GM12878 (cell line): ENCODE measurements around the gene SLC12A4.

Experiments
- CREM ChIP-seq: IDR thresholded peaks from 2 replicates; pipeline ENCODE4 v1.6.1; 2014; ENCODE audit warnings: antibody characterized with exemption, low read depth
- CTCF ChIP-seq, 3 experiments: IDR thresholded peaks in 2 of 3; conservative IDR thresholded peaks in 1 of 3; 2 replicates each; pipeline ENCODE4 v1.5.1; 2011; ENCODE audit warnings: low read depth in 3 of 3, low read length in 3 of 3, mild to moderate bottlenecking in 3 of 3, control low read depth in 2 of 3, moderate library complexity in 2 of 3, inconsistent platforms in 1 of 3, mixed read lengths in 1 of 3; ENCODE audit not compliant: control insufficient read depth in 2 of 3, insufficient read depth in 1 of 3; ENCODE audit errors: extremely low read depth in 1 of 3
- CUX1 ChIP-seq: IDR thresholded peaks from 2 replicates; pipeline ENCODE4 v1.6.1; 2012; ENCODE audit warnings: improper control_type of control experiment, low read depth, low read length; ENCODE audit not compliant: insufficient replicate concordance
- MTA3 ChIP-seq: IDR thresholded peaks from 2 replicates; pipeline ENCODE4 v1.6.1; 2012; ENCODE audit warnings: low read length, inconsistent platforms, borderline replicate concordance
- RCOR1 ChIP-seq: conservative IDR thresholded peaks from 2 replicates; pipeline ENCODE4 v1.6.1; 2012; ENCODE audit warnings: low read depth, low read length, improper control_type of control experiment
- SMAD5 ChIP-seq: IDR thresholded peaks from 2 replicates; pipeline ENCODE4 v1.6.1; 2016; ENCODE audit warnings: antibody characterized with exemption, low read depth

- no peak for TF ChIP-seq RCOR1
- no peak for TF ChIP-seq CREM
- no peak for TF ChIP-seq MTA3
- no peak for TF ChIP-seq SMAD5
- TF ChIP-seq CTCF (IDR thresholded peaks at IDR 0.05 in 2 of 3, conservative IDR thresholded peaks at IDR 0.05 in 1 of 3; ENCODE audit: control insufficient read depth in 2 of 3, extremely low read depth in 1 of 3, insufficient read depth in 1 of 3, low read depth in 3 of 3, low read length in 3 of 3) = no peak
- TF ChIP-seq CUX1 = no peak
Observed at GRCh38 chr16:67951485-67951884, 17.0 kb downstream of the SLC12A4 start.
